SK-N-SH treated with all-trans-retinoic acid at 6 μM for 48 hours (cell line): Measurements from ENCODE around the gene SPDL1.

Experiments used
- CSDC2 ChIP-seq: fragments of 250-450 bp; sonication (Bioruptor Pico); IDR thresholded peaks from 2 replicates; pipeline ENCODE4 v1.5.0; 2020; ENCODE audit warnings: mild to moderate bottlenecking, moderate library complexity
- ESRRG ChIP-seq: fragments of 250-450 bp; sonication (Bioruptor Pico); IDR thresholded peaks from 2 replicates; pipeline ENCODE4 v1.6.1; 2021; ENCODE audit warnings: mild to moderate bottlenecking
- GLIS3 ChIP-seq: fragments of 250-450 bp; sonication (Bioruptor Pico); IDR thresholded peaks from 2 replicates; pipeline ENCODE4 v1.5.0; 2020; ENCODE audit warnings: mild to moderate bottlenecking, moderate library complexity
- ISL1 ChIP-seq: fragments of 250-450 bp; sonication (Bioruptor Pico); IDR thresholded peaks from 2 replicates; pipeline ENCODE4 v2.1.2; 2022; ENCODE audit warnings: mild to moderate bottlenecking, moderate library complexity
- POU6F1 ChIP-seq: fragments of 250-450 bp; sonication (Bioruptor Pico); IDR thresholded peaks from 2 replicates; pipeline ENCODE4 v1.8.0; 2021; ENCODE audit warnings: low read depth, mild to moderate bottlenecking, moderate library complexity, borderline replicate concordance
- TCF4 ChIP-seq: fragments of 250-450 bp; sonication (Bioruptor Pico); IDR thresholded peaks from 2 replicates; pipeline ENCODE4 v1.8.0; 2021; ENCODE audit warnings: mild to moderate bottlenecking, moderate library complexity, borderline replicate concordance
- TOX ChIP-seq: fragments of 250-450 bp; sonication (Bioruptor Pico); IDR thresholded peaks from 2 replicates; pipeline ENCODE4 v1.8.0; 2021; ENCODE audit warnings: mild to moderate bottlenecking, moderate library complexity, borderline replicate concordance
- ZFP3 ChIP-seq: fragments of 250-450 bp; sonication (Bioruptor Pico); IDR thresholded peaks from 2 replicates; pipeline ENCODE4 v1.5.0; 2020; ENCODE audit warnings: mild to moderate bottlenecking, moderate library complexity
- ZNF565 ChIP-seq: fragments of 450-650 bp; formaldehyde crosslinking; conservative IDR thresholded peaks from 2 replicates; pipeline ENCODE4 v1.5.0; 2020; ENCODE audit warnings: low read depth, mild to moderate bottlenecking, moderate library complexity
- ZNF70 ChIP-seq: fragments of 450-650 bp; formaldehyde crosslinking; IDR thresholded peaks from 2 replicates; pipeline ENCODE4 v1.5.0; 2020; ENCODE audit warnings: mild to moderate bottlenecking, moderate library complexity
- ZNF8 ChIP-seq: fragments of 450-650 bp; formaldehyde crosslinking; IDR thresholded peaks from 2 replicates; pipeline ENCODE4 v1.5.0; 2020; ENCODE audit warnings: mild to moderate bottlenecking, moderate library complexity
- TF ChIP-seq, protein P1 (sequence below): fragments of 250-450 bp; sonication (Bioruptor Pico); IDR thresholded peaks from 2 replicates; pipeline ENCODE4 v1.8.0; 2020; ENCODE audit warnings: mild to moderate bottlenecking, moderate library complexity, borderline replicate concordance

- TF ChIP-seq ZFP3 (CRISPR knock-in tag) = no peak
- no peak for TF ChIP-seq ESRRG (CRISPR knock-in tag)
- TF ChIP-seq ZNF70 = no peak
- TF ChIP-seq TOX (CRISPR knock-in tag) = no peak
- no peak for TF ChIP-seq ZNF565 (CRISPR knock-in tag)
- TF ChIP-seq, protein P1, sequence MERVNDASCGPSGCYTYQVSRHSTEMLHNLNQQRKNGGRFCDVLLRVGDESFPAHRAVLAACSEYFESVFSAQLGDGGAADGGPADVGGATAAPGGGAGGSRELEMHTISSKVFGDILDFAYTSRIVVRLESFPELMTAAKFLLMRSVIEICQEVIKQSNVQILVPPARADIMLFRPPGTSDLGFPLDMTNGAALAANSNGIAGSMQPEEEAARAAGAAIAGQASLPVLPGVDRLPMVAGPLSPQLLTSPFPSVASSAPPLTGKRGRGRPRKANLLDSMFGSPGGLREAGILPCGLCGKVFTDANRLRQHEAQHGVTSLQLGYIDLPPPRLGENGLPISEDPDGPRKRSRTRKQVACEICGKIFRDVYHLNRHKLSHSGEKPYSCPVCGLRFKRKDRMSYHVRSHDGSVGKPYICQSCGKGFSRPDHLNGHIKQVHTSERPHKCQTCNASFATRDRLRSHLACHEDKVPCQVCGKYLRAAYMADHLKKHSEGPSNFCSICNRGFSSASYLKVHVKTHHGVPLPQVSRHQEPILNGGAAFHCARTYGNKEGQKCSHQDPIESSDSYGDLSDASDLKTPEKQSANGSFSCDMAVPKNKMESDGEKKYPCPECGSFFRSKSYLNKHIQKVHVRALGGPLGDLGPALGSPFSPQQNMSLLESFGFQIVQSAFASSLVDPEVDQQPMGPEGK (CRISPR knock-in tag) = no peak
- no peak for TF ChIP-seq GLIS3 (CRISPR knock-in tag)
- no peak for TF ChIP-seq TCF4
- TF ChIP-seq ISL1 = no peak
- TF ChIP-seq POU6F1 = no peak
- TF ChIP-seq ZNF8 (CRISPR knock-in tag) = no peak
- TF ChIP-seq CSDC2 (CRISPR knock-in tag) = no peak
Measured at GRCh38 chr5:169538944-169539343, 44.6 kb upstream of the SPDL1 start.
